AG10803 (cell line): ENCODE data around the gene TIMM44.
A peak's percentile ranks its signal among the peaks of the same experiment; 100 is the strongest.

Experiments used
- DNase-seq: peaks from one replicate; pipeline ENCODE4 v3.0.0; 2010; ENCODE audit warnings: low read depth
- H3K4me3 ChIP-seq: 2 replicates; pipeline ENCODE4 v1.5.1; 2011; ENCODE audit warnings: mild to moderate bottlenecking, low read length, control low read depth
- TF ChIP-seq, protein P1 (sequence below): conservative IDR thresholded peaks from 2 replicates; pipeline ENCODE4 v1.5.1; 2011; ENCODE audit warnings: mild to moderate bottlenecking, low read length, control low read depth, inconsistent platforms

Gene TIMM44

GRCh38 chr19:7968796-7969554 lies 25.5 kb upstream of the TIMM44 start:
- peak; percentile 9 for DNase-seq
- TF ChIP-seq, protein P1, sequence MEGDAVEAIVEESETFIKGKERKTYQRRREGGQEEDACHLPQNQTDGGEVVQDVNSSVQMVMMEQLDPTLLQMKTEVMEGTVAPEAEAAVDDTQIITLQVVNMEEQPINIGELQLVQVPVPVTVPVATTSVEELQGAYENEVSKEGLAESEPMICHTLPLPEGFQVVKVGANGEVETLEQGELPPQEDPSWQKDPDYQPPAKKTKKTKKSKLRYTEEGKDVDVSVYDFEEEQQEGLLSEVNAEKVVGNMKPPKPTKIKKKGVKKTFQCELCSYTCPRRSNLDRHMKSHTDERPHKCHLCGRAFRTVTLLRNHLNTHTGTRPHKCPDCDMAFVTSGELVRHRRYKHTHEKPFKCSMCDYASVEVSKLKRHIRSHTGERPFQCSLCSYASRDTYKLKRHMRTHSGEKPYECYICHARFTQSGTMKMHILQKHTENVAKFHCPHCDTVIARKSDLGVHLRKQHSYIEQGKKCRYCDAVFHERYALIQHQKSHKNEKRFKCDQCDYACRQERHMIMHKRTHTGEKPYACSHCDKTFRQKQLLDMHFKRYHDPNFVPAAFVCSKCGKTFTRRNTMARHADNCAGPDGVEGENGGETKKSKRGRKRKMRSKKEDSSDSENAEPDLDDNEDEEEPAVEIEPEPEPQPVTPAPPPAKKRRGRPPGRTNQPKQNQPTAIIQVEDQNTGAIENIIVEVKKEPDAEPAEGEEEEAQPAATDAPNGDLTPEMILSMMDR, result no peak
- no peak overlapping the region for H3K4me3 ChIP-seq

- no peak overlapping the region for H3K4me3 ChIP-seq
- TF ChIP-seq, protein P1, result no peak
- DNase-seq, result no peak
These were observed 24.7 kb upstream of the TIMM44 start for GRCh38 chr19:7968008-7968795.

- TF ChIP-seq, protein P1, result no peak
- H3K4me3 ChIP-seq, result no peak overlapping the region
- no peak for DNase-seq
These were observed 22.6 kb upstream of the TIMM44 start for GRCh38 chr19:7965921-7966665.

DNA sequence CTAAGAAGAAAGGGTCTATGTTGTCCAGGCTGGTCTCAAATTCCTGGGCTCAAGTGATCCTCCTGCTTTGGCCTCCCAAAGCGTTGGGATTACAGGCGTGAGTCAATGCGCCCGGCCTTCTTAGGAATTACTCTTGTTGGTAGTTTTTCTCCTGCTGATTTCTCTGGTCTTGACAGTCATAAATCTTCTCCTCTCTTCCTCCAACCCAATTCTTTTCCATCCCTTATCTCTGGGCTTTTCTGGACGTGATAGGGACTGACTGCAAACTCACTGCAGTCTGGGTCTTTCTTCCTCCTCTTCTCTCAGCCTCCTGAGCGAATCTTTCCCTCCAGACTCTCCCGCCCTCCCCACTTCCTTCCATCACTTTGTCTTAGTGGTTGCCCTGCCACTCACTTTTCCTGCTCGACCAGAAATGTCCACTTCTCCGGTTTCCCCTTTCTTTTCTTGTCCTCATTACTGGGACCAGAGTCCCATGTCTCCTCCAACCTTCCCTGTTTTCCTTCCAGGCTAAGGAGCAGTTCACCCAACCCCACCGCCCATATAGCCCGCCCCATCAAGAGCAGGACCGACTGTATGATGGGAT lies 21.9 kb upstream of the TIMM44 start:
- DNase-seq, result no peak
- TF ChIP-seq, protein P1, result no peak
- no peak overlapping the region for H3K4me3 ChIP-seq

GRCh38 chr19:7963566-7963965 lies 20.1 kb upstream of the TIMM44 start:
- H3K4me3 ChIP-seq, result no peak overlapping the region
- DNase-seq, result no peak
- TF ChIP-seq, protein P1, result no peak

- no peak overlapping the region for H3K4me3 ChIP-seq
- no peak for DNase-seq
- TF ChIP-seq, protein P1, result no peak
These were observed 19.3 kb upstream of the TIMM44 start for GRCh38 chr19:7962644-7963268.
